ENCODE measurements around the gene DNAH10. TPM values are rescaled to one million over a fixed set of nuclear protein-coding genes. Genes with fewer than 3 reads are reported as not detected.

DNAH10 gene
- total RNA-seq, 1 experiment from 2014 or later, result 0.39 TPM

GRCh38 chr12:123928274-123928865, 166.3 kb downstream of the DNAH10 start:
- no peaks in the 10 kb centered on the region for H3K9me3 ChIP-seq (ENCODE audit: control insufficient read depth, insufficient read depth, low read depth, low read length)
- ATAC-seq (peak; percentile 59), DNase-seq (ENCODE audit: low read depth, low spot score) (no peak)
- POLR2A ChIA-PET, result no interaction called here
- H3K27ac ChIP-seq (ENCODE audit: low read length), result no peak overlapping the region
- H3K4me3 ChIP-seq (ENCODE audit: low read depth in 2 of 2, low read length in 2 of 2), result no peak overlapping the region
- no peak for TF ChIP-seq REST (IDR thresholded peaks at IDR 0.05; ENCODE audit: insufficient read depth in 1 of 2, low read depth in 2 of 2, low read length in 1 of 2)
- no peak for TF ChIP-seq POLR2AphosphoS5 (IDR thresholded peaks at IDR 0.05; ENCODE audit: low read depth, low read length)
- no peak for TF ChIP-seq SIN3A (IDR thresholded peaks at IDR 0.05; ENCODE audit: borderline replicate concordance, insufficient read depth, low read depth, low read length)
- H3K36me3 ChIP-seq (ENCODE audit: control insufficient read depth, insufficient read depth, low read length), result no peaks in the 10 kb centered on the region
- in situ Hi-C loops (cut with HindIII; ENCODE audit: low pct_unique_long_range_greater_than_20kb, low sequenced_read_pairs) (no loop called here), intact Hi-C loops (cut with micrococcal nuclease; ENCODE audit: unreplicated experiment) (no loop called here)
- H3K4me1 ChIP-seq (ENCODE audit: control insufficient read depth, insufficient read depth, low read length), result no peaks in the 10 kb centered on the region
- BruUV-seq (replicated peaks), result no TSS peak
- CTCF ChIA-PET, result no interaction called here
- peaks cover 10% of the 10 kb centered on the region; the same call in 1 of the 2 replicates for H3K27me3 ChIP-seq (ENCODE audit: control insufficient read depth, insufficient read depth, low read length)

- ChIA-PET CTCF (no interaction called here), POLR2A (no interaction called here)
- Histone ChIP-seq H3K27me3 (ENCODE audit: control insufficient read depth, insufficient read depth, low read length) (peaks cover 10% of the 10 kb centered on the region; the same call in 1 of the 2 replicates), H3K27ac (ENCODE audit: low read length) (no peak overlapping the region), H3K4me1 (ENCODE audit: control insufficient read depth, insufficient read depth, low read length) (no peaks in the 10 kb centered on the region), H3K36me3 (ENCODE audit: control insufficient read depth, insufficient read depth, low read length) (no peaks in the 10 kb centered on the region), H3K9me3 (ENCODE audit: control insufficient read depth, insufficient read depth, low read depth, low read length) (no peaks in the 10 kb centered on the region), H3K4me3 (ENCODE audit: low read depth in 2 of 2, low read length in 2 of 2) (no peak overlapping the region)
- no peak for ATAC-seq
- DNase-seq (ENCODE audit: low read depth, low spot score), result no peak
- in situ Hi-C loops (cut with HindIII; ENCODE audit: low pct_unique_long_range_greater_than_20kb, low sequenced_read_pairs), result no loop called here
- intact Hi-C loops (cut with micrococcal nuclease; ENCODE audit: unreplicated experiment), result no loop called here
- no TSS peak for BruUV-seq (replicated peaks)
- TF ChIP-seq CTCF (IDR thresholded peaks at IDR 0.05) (no peak), POLR2AphosphoS5 (IDR thresholded peaks at IDR 0.05; ENCODE audit: low read depth, low read length) (no peak), REST (IDR thresholded peaks at IDR 0.05; ENCODE audit: insufficient read depth in 1 of 2, low read depth in 2 of 2, low read length in 1 of 2) (no peak), TCF7L2 (IDR thresholded peaks at IDR 0.05; ENCODE audit: low read depth, low read length) (no peak), SIN3A (IDR thresholded peaks at IDR 0.05; ENCODE audit: borderline replicate concordance, insufficient read depth, low read depth, low read length) (no peak)
Observed at GRCh38 chr12:123928897-123929296, 166.8 kb downstream of the DNAH10 start.
